Measurements from ENCODE around the gene HAPLN3. TPM values are rescaled to one million over a fixed set of nuclear protein-coding genes. Genes with fewer than 3 reads are reported as not detected.

Gene HAPLN3
- total and polyA plus RNA-seq, 2 donors (not counting 3 experiments of a cell fraction or from before 2014, with no cell fraction given): 57.6 to 130 TPM

DNA sequence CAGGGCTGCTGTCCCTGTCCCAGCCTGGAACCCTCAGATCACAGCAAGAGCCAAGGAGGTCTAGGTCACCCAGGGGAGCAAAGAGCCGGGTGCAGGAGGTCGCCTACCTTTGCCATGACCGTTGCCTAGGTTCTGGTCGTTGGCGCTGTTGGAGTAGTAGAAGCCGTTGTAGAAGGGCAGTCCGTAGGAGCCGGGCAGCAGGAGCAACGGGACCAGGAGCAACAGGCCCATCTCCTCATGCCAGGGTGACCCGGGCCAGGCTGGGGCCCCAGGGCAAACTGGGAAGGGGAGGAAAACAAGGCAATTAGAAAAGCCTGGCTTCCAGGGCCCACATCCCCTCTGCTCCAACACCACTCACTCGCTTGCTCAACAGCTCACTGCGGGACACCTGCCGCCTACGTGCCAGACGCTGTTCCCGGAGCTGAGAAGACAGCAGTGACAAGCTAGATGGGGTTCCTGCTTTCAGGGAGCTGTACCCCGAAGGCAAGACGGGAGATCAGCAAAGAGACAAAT lies 8.2 kb downstream of the HAPLN3 start:
- Histone ChIP-seq H3K9me1 (replicated peaks; ENCODE audit: control insufficient read depth, extremely low read depth, insufficient read depth, low read length) (no peaks in the 10 kb centered on the region), H3K4me2 (ENCODE audit: insufficient read depth, low read length) (no peak overlapping the region), H3K4me1 (ENCODE audit: control insufficient read depth, extremely low read depth, insufficient read depth, low read length) (no peaks in the 10 kb centered on the region), H3K36me3 (ENCODE audit: control insufficient read depth in 2 of 2, extremely low read depth in 1 of 2, insufficient read depth in 2 of 2, low read length in 2 of 2) (peaks cover 0 to 9% of the 10 kb centered on the region in 2 experiments), H3K79me2 (ENCODE audit: control insufficient read depth, insufficient read depth, low read length) (no peaks in the 10 kb centered on the region), H3K9ac (replicated peaks; ENCODE audit: extremely low read depth, insufficient read depth, low read length) (no peak overlapping the region), H3K27ac (ENCODE audit: insufficient read depth, low read depth, low read length) (no peak overlapping the region), H3K4me3 (replicated peaks in 1 of 3; ENCODE audit: insufficient read depth in 1 of 3, low read depth in 1 of 3, low read length in 3 of 3) (no peak overlapping the region), H2AFZ (ENCODE audit: low read depth, low read length) (no peak overlapping the region), H4K20me1 (replicated peaks; ENCODE audit: control insufficient read depth, extremely low read depth, insufficient read depth, low read length) (no peaks in the 10 kb centered on the region), H3K27me3 (ENCODE audit: control insufficient read depth in 2 of 2, insufficient read depth in 2 of 2, low read length in 2 of 2) (no peaks in the 10 kb centered on the region), H3K9me3 (replicated peaks; ENCODE audit: control insufficient read depth, insufficient read depth, low read length) (no peaks in the 10 kb centered on the region)
- FAIRE-seq (no peak), DNase-seq (ENCODE audit: low read depth, low spot score) (no peak)
- intact Hi-C loops (cut with micrococcal nuclease): no loop called here
- dilution Hi-C loops (cut with MboI; ENCODE audit: extremely low pct_ligation_motif_present, low sequenced_read_pairs): no loop called here
- TF ChIP-seq POLR2A (IDR thresholded peaks at IDR 0.05; ENCODE audit: low read depth, low read length) (no peak), FOS (IDR thresholded peaks at IDR 0.05; ENCODE audit: borderline replicate concordance, insufficient read depth, low read length) (no peak), JUN (IDR thresholded peaks at IDR 0.05; ENCODE audit: borderline replicate concordance, insufficient read depth, insufficient read length, low read depth) (no peak), MYC (IDR thresholded peaks at IDR 0.05; ENCODE audit: low read depth, low read length) (no peak), GATA2 (IDR thresholded peaks at IDR 0.05; ENCODE audit: insufficient read depth, insufficient read length, low read depth, low read length) (no peak), EZH2 (IDR thresholded peaks at IDR 0.05; ENCODE audit: borderline replicate concordance, low read depth, low read length, severe bottlenecking) (no peak), POLR2AphosphoS5 (IDR thresholded peaks at IDR 0.05; ENCODE audit: insufficient read depth, low read depth, low read length) (no peak)
- TF ChIP-seq, protein P1, sequence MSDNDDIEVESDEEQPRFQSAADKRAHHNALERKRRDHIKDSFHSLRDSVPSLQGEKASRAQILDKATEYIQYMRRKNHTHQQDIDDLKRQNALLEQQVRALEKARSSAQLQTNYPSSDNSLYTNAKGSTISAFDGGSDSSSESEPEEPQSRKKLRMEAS (IDR thresholded peaks at IDR 0.05; ENCODE audit: insufficient read depth, insufficient read length): no peak
- TF ChIP-seq, protein P2, sequence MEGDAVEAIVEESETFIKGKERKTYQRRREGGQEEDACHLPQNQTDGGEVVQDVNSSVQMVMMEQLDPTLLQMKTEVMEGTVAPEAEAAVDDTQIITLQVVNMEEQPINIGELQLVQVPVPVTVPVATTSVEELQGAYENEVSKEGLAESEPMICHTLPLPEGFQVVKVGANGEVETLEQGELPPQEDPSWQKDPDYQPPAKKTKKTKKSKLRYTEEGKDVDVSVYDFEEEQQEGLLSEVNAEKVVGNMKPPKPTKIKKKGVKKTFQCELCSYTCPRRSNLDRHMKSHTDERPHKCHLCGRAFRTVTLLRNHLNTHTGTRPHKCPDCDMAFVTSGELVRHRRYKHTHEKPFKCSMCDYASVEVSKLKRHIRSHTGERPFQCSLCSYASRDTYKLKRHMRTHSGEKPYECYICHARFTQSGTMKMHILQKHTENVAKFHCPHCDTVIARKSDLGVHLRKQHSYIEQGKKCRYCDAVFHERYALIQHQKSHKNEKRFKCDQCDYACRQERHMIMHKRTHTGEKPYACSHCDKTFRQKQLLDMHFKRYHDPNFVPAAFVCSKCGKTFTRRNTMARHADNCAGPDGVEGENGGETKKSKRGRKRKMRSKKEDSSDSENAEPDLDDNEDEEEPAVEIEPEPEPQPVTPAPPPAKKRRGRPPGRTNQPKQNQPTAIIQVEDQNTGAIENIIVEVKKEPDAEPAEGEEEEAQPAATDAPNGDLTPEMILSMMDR (IDR thresholded peaks at IDR 0.05; ENCODE audit: extremely low read depth in 1 of 2, insufficient read depth in 1 of 2, low read depth in 1 of 2, low read length in 2 of 2): no peak
- CTCF ChIA-PET: interaction anchor here (1.4 to 2.2 kb wide), 3 partner anchors 8 to 17 kb away, joined by 3 to 8 read pairs (median 4); no protein-coding TSS in a partner anchor
- POLR2A ChIA-PET: no interaction called here
- no TSS peak for BruUV-seq (replicated peaks)
